ENCODE data around the gene ZCRB1. TPM values are rescaled to one million over a fixed set of nuclear protein-coding genes. Genes with fewer than 3 reads are reported as not detected.

The ZCRB1 gene
- total RNA-seq, 1 donor: 32.6 TPM

DNA sequence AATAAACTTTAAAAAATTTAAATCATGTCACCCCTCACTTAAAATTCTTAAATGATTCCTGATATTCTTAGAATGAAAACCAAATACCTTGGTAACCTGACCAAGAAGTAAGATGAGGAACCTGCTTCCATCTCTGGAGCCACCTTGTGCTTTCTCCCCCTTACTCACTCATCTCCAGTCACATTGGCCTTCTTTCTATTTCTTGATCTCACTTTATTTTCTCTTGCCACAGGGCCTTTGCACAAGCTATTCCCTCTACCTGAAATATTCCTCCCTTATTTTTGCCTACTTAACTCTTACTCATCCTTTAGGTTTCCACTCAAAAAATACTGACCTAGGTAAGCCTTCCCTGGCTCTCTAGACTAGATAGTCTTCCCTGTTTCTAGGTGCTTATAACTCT is 5.1 kb downstream of the ZCRB1 start:
- Histone ChIP-seq H3K27me3 (ENCODE audit: insufficient read depth, low read length) (no peaks in the 10 kb centered on the region), H2AFZ (ENCODE audit: low read length) (no peak overlapping the region), H3K4me2 (ENCODE audit: insufficient read depth, low read length) (no peak overlapping the region), H3K79me2 (ENCODE audit: insufficient read depth, low read length) (peaks cover 12% of the 10 kb centered on the region), H3K36me3 (ENCODE audit: insufficient read depth, low read length) (peaks cover 15% of the 10 kb centered on the region), H3K9me3 (ENCODE audit: low read depth, low read length) (no peaks in the 10 kb centered on the region), H3K4me3 (ENCODE audit: insufficient read depth, low read length) (no peak overlapping the region), H3K4me1 (ENCODE audit: insufficient read depth, low read length) (peaks cover 5% of the 10 kb centered on the region), H3K27ac (ENCODE audit: low read depth, low read length) (no peak overlapping the region), H4K20me1 (ENCODE audit: insufficient read depth, low read length) (no peaks in the 10 kb centered on the region)
- no peak for DNase-seq (ENCODE audit: insufficient read length, low spot score, missing footprints)
- TF ChIP-seq, protein P1, sequence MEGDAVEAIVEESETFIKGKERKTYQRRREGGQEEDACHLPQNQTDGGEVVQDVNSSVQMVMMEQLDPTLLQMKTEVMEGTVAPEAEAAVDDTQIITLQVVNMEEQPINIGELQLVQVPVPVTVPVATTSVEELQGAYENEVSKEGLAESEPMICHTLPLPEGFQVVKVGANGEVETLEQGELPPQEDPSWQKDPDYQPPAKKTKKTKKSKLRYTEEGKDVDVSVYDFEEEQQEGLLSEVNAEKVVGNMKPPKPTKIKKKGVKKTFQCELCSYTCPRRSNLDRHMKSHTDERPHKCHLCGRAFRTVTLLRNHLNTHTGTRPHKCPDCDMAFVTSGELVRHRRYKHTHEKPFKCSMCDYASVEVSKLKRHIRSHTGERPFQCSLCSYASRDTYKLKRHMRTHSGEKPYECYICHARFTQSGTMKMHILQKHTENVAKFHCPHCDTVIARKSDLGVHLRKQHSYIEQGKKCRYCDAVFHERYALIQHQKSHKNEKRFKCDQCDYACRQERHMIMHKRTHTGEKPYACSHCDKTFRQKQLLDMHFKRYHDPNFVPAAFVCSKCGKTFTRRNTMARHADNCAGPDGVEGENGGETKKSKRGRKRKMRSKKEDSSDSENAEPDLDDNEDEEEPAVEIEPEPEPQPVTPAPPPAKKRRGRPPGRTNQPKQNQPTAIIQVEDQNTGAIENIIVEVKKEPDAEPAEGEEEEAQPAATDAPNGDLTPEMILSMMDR (IDR thresholded peaks at IDR 0.05; ENCODE audit: extremely low read depth, low read depth, low read length): no peak

DNA sequence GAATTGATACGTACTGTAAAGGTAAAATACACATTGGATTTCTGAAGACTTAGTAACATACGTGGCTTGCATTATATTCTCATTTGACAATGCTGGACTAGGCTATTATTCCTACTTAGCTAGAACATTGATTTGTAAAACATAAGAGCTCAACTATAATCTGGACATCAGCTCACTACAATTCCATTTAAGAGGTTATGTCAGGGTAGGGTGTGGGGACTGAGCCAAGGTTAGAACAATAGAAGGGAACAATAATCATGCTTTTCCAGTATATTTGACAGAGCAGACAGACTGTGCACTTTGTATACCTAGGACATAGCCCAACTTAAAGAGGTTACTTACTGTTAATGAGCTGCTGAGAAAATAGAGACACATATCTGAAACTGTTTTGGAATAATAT is 10.8 kb downstream of the ZCRB1 start:
- no peak overlapping the region for H2AFZ ChIP-seq (ENCODE audit: low read length)
- H3K27ac ChIP-seq (ENCODE audit: low read depth, low read length): no peak overlapping the region
- no peak for DNase-seq (ENCODE audit: insufficient read length, low spot score, missing footprints)
- H3K27me3 ChIP-seq (ENCODE audit: insufficient read depth, low read length): no peaks in the 10 kb centered on the region
- H3K79me2 ChIP-seq (ENCODE audit: insufficient read depth, low read length): no peaks in the 10 kb centered on the region
- no peaks in the 10 kb centered on the region for H4K20me1 ChIP-seq (ENCODE audit: insufficient read depth, low read length)
- no peak overlapping the region for H3K4me2 ChIP-seq (ENCODE audit: insufficient read depth, low read length)
- peaks cover 29% of the 10 kb centered on the region for H3K36me3 ChIP-seq (ENCODE audit: insufficient read depth, low read length)
- no peaks in the 10 kb centered on the region for H3K9me3 ChIP-seq (ENCODE audit: low read depth, low read length)
- TF ChIP-seq, protein P1 (IDR thresholded peaks at IDR 0.05; ENCODE audit: extremely low read depth, low read depth, low read length): no peak
- no peak overlapping the region for H3K4me3 ChIP-seq (ENCODE audit: insufficient read depth, low read length)
- no peaks in the 10 kb centered on the region for H3K4me1 ChIP-seq (ENCODE audit: insufficient read depth, low read length)

DNA sequence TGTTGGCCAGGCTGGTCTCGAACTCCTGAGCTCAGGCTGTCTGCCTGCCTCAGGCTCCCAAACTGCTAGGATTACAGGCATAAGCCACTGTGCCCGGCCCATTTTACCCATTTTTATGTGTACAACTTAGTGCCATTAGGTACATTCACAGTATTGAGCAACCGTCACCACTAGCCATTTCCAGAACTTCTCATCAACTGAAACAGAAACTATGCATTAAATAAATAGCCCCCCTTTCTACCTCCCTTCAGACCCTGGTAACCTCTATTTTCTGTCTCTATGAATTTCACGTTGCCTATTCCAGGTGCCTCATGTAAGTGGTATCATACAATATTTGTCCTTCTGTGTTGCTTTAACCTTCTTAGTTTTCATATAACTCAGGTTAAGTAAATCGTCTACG is 15.9 kb downstream of the ZCRB1 start:
- peaks cover 16% of the 10 kb centered on the region for H3K36me3 ChIP-seq (ENCODE audit: insufficient read depth, low read length)
- TF ChIP-seq, protein P1 (IDR thresholded peaks at IDR 0.05; ENCODE audit: extremely low read depth, low read depth, low read length): no peak
- H3K79me2 ChIP-seq (ENCODE audit: insufficient read depth, low read length): no peaks in the 10 kb centered on the region
- no peaks in the 10 kb centered on the region for H4K20me1 ChIP-seq (ENCODE audit: insufficient read depth, low read length)
- no peak overlapping the region for H3K4me2 ChIP-seq (ENCODE audit: insufficient read depth, low read length)
- no peak overlapping the region for H2AFZ ChIP-seq (ENCODE audit: low read length)
- H3K27me3 ChIP-seq (ENCODE audit: insufficient read depth, low read length): no peaks in the 10 kb centered on the region
- no peak overlapping the region for H3K4me3 ChIP-seq (ENCODE audit: insufficient read depth, low read length)
- no peaks in the 10 kb centered on the region for H3K4me1 ChIP-seq (ENCODE audit: insufficient read depth, low read length)
- no peak overlapping the region for H3K27ac ChIP-seq (ENCODE audit: low read depth, low read length)
- no peak for DNase-seq (ENCODE audit: insufficient read length, low spot score, missing footprints)
- no peaks in the 10 kb centered on the region for H3K9me3 ChIP-seq (ENCODE audit: low read depth, low read length)

DNA sequence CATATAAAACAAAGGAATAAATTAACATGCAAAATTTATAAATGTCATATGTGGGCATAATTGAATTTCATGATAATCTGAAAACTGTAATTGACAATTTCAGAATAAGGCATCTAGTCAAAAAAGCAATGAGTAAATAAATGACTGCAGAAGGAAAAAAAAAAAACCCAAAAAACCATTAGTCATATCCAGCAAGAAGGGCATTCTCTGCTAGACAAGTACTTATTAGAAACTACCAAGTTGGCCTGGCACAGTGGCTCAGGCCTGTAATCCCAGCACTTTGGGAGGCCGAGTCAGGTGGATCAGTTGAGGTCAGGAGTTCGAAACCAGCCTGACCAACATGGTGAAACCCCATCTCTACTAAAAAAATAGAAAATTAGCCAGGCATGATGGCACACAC is 17.5 kb downstream of the ZCRB1 start:
- Histone ChIP-seq H3K9me3 (ENCODE audit: low read depth, low read length) (no peaks in the 10 kb centered on the region), H3K79me2 (ENCODE audit: insufficient read depth, low read length) (no peaks in the 10 kb centered on the region), H3K27ac (ENCODE audit: low read depth, low read length) (no peak overlapping the region), H3K27me3 (ENCODE audit: insufficient read depth, low read length) (no peaks in the 10 kb centered on the region), H2AFZ (ENCODE audit: low read length) (no peak overlapping the region), H3K36me3 (ENCODE audit: insufficient read depth, low read length) (peaks cover 13% of the 10 kb centered on the region), H4K20me1 (ENCODE audit: insufficient read depth, low read length) (no peaks in the 10 kb centered on the region), H3K4me1 (ENCODE audit: insufficient read depth, low read length) (no peaks in the 10 kb centered on the region), H3K4me2 (ENCODE audit: insufficient read depth, low read length) (no peak overlapping the region), H3K4me3 (ENCODE audit: insufficient read depth, low read length) (no peak overlapping the region)
- no peak for DNase-seq (ENCODE audit: insufficient read length, low spot score, missing footprints)
- TF ChIP-seq, protein P1 (IDR thresholded peaks at IDR 0.05; ENCODE audit: extremely low read depth, low read depth, low read length): no peak

All from osteoblast (primary cell).